Keratinocyte (primary cell): ENCODE data around the gene MAPK12.

ENCODE experiments used
- CTCF ChIP-seq, 3 experiments: IDR thresholded peaks in 1 of 3; conservative IDR thresholded peaks in 1 of 3; optimal IDR thresholded peaks in 1 of 3; 2 replicates in 2 of 3; 3 replicates in 1 of 3; pipeline versions ENCODE3 to v1.5.1; 2011; ENCODE audit warnings: low read length in 3 of 3, mild to moderate bottlenecking in 3 of 3, moderate library complexity in 2 of 3, control low read depth in 1 of 3, inconsistent platforms in 1 of 3; ENCODE audit not compliant: insufficient read depth in 2 of 3; ENCODE audit errors: extremely low read depth in 1 of 3
- EZH2 ChIP-seq: IDR thresholded peaks from one replicate; pipeline ENCODE4 v1.6.1; 2012; ENCODE audit warnings: inconsistent platforms, mild to moderate bottlenecking, low read length, moderate library complexity

DNA sequence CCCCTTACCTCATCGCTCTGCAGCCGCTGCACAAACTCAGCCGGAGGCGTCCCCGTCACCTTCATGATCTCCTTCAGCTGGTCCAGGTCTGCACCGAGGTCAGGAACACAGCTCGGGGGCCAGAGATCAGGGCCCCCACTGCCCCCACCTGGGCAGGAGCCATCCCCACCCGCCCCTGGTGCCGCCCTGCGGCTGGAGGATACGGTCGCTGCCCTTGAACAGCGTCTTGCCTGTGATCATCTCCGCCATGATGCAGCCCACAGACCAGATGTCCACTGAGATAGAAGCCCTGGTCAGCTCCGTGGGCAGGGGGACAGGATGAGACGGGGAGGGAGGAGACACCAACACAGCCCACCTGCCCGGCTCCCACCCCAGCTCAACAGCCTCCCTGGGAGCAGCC lies 5.9 kb downstream of the MAPK12 start:
- TF ChIP-seq CTCF (optimal IDR thresholded peaks at IDR 0.05 in 1 of 3, IDR thresholded peaks at IDR 0.05 in 1 of 3, conservative IDR thresholded peaks at IDR 0.05 in 1 of 3; ENCODE audit: extremely low read depth in 1 of 3, insufficient read depth in 2 of 3, low read length in 3 of 3) (no peak), EZH2 (no peak)
